ENCODE measurements around the gene SORCS2.

Gene SORCS2

DNA sequence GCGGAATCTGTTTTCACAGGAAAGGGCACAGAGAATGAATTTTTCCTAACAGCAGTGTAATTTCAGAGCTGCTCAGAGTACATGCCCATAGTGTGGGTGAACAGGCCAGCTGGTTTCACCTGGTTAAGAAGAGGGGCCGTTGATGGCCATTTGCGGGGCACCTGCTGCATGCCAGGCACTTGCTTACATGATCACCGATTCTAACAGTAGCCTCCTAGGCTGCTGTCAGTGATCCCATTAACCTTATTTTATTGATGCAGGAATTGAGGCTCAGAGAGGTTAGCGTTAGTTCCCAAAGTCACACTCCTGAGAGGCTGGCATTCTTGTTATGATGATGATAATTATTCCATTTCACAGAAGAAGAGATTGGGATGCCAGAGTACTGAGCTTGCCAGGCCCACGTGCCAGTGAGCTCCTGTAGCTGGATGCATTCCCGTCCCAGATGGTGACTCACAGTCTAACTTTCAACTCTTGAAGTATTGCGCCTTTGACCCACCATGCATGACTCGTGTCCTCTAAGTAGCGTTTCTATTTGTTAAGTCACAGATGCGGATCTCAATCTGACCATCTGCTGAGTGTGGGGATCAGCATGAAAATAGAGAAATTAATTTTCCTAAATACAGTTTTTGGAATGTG is 165.9 kb downstream of the SORCS2 start:
- Mint-ChIP-seq H3K27ac (no peak overlapping the region), H3K4me1 (ENCODE audit: low read depth) (no peaks in the 10 kb centered on the region), H3K27me3 (no peaks in the 10 kb centered on the region), H3K4me3 (no peak overlapping the region), H3K36me3 (ENCODE audit: low read depth) (no peaks in the 10 kb centered on the region), H3K9me3 (no peaks in the 10 kb centered on the region)
- DNase-seq: no peak

GRCh38 chr4:7359400-7360062 is 167.2 kb downstream of the SORCS2 start:
- H3K27ac Mint-ChIP-seq: no peak overlapping the region
- no peaks in the 10 kb centered on the region for H3K27me3 Mint-ChIP-seq
- DNase-seq: no peak
- H3K4me1 Mint-ChIP-seq (ENCODE audit: low read depth): no peaks in the 10 kb centered on the region
- H3K4me3 Mint-ChIP-seq: no peak overlapping the region
- peaks cover 2% of the 10 kb centered on the region for H3K9me3 Mint-ChIP-seq
- no peaks in the 10 kb centered on the region for H3K36me3 Mint-ChIP-seq (ENCODE audit: low read depth)

GRCh38 chr4:7360806-7361205 is 168.5 kb downstream of the SORCS2 start:
- Mint-ChIP-seq H3K36me3 (ENCODE audit: low read depth) (no peaks in the 10 kb centered on the region), H3K27me3 (no peaks in the 10 kb centered on the region), H3K4me1 (ENCODE audit: low read depth) (no peaks in the 10 kb centered on the region), H3K27ac (no peak overlapping the region), H3K4me3 (no peak overlapping the region), H3K9me3 (peaks cover 2% of the 10 kb centered on the region)
- no peak for DNase-seq

- DNase-seq: no peak
- no peaks in the 10 kb centered on the region for H3K27me3 Mint-ChIP-seq
- no peaks in the 10 kb centered on the region for H3K4me1 Mint-ChIP-seq (ENCODE audit: low read depth)
- no peaks in the 10 kb centered on the region for H3K36me3 Mint-ChIP-seq (ENCODE audit: low read depth)
- no peak overlapping the region for H3K27ac Mint-ChIP-seq
- H3K4me3 Mint-ChIP-seq: no peak overlapping the region
- H3K9me3 Mint-ChIP-seq: peaks cover 2% of the 10 kb centered on the region
These were observed 169.1 kb downstream of the SORCS2 start for GRCh38 chr4:7361280-7361895.

DNA sequence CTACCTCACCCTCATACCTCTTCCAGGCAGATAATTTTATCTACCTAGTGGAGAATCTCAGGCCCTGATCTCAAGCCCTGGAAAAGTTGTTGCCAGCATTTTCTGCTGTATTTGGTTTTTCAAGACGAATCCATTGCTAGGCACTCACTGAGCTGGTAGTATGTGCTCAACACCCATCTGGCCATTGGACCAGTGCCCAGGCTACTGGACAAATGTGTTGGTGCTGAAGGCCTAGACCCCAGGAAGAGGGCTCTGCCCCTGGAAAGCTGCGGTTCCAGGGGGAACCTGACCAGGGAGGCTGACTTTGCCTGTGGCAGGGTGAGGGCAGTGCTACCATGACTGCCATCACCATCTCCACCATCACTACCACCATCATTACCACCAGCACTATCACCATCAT is 170.0 kb downstream of the SORCS2 start:
- Mint-ChIP-seq H3K4me1 (ENCODE audit: low read depth) (no peaks in the 10 kb centered on the region), H3K9me3 (peaks cover 2% of the 10 kb centered on the region), H3K27me3 (peaks cover 4% of the 10 kb centered on the region), H3K27ac (no peak overlapping the region), H3K36me3 (ENCODE audit: low read depth) (no peaks in the 10 kb centered on the region), H3K4me3 (no peak overlapping the region)
- no peak for DNase-seq

GRCh38 chr4:7362862-7363430 is 170.6 kb downstream of the SORCS2 start:
- no peak for DNase-seq
- Mint-ChIP-seq H3K4me3 (no peak overlapping the region), H3K36me3 (ENCODE audit: low read depth) (no peaks in the 10 kb centered on the region), H3K9me3 (peaks cover 2% of the 10 kb centered on the region), H3K27ac (no peak overlapping the region), H3K4me1 (ENCODE audit: low read depth) (no peaks in the 10 kb centered on the region), H3K27me3 (peaks cover 4% of the 10 kb centered on the region)

DNA sequence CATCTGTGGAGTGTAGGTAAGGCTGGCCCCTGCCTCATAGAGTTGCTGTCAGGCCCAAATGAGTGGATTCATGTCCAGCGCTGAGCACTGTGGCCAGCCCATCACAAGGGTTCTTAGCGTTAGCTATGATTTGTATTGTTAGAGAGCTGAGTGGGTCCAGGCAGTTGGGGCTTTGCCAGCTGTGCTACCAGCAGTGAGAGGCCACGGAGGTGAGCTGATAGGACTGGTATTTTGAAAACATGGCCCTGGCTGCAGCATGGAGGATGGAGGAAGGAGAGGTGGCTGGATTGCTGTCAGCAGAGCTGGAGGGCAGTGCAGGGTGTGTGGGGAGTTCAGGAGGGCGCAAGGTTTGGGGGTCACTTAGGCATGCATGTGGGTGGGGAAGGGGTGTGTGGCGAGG is 172.6 kb downstream of the SORCS2 start:
- Mint-ChIP-seq H3K4me1 (ENCODE audit: low read depth) (no peaks in the 10 kb centered on the region), H3K27ac (no peak overlapping the region), H3K4me3 (no peak overlapping the region), H3K36me3 (ENCODE audit: low read depth) (no peaks in the 10 kb centered on the region), H3K9me3 (peaks cover 2% of the 10 kb centered on the region), H3K27me3 (peaks cover 4% of the 10 kb centered on the region)
- no peak for DNase-seq

- Mint-ChIP-seq H3K36me3 (ENCODE audit: low read depth) (no peaks in the 10 kb centered on the region), H3K9me3 (peaks cover 2% of the 10 kb centered on the region), H3K4me3 (no peak overlapping the region), H3K27me3 (peaks cover 4% of the 10 kb centered on the region), H3K27ac (no peak overlapping the region), H3K4me1 (ENCODE audit: low read depth) (no peaks in the 10 kb centered on the region)
- DNase-seq: no peak
These were observed 173.3 kb downstream of the SORCS2 start for GRCh38 chr4:7365462-7366179.

GRCh38 chr4:7366180-7366945 is 174.0 kb downstream of the SORCS2 start:
- peaks cover 4% of the 10 kb centered on the region for H3K27me3 Mint-ChIP-seq
- no peaks in the 10 kb centered on the region for H3K36me3 Mint-ChIP-seq (ENCODE audit: low read depth)
- H3K4me3 Mint-ChIP-seq: no peak overlapping the region
- no peak overlapping the region for H3K27ac Mint-ChIP-seq
- DNase-seq: no peak
- H3K9me3 Mint-ChIP-seq: peaks cover 2% of the 10 kb centered on the region
- no peaks in the 10 kb centered on the region for H3K4me1 Mint-ChIP-seq (ENCODE audit: low read depth)

DNA sequence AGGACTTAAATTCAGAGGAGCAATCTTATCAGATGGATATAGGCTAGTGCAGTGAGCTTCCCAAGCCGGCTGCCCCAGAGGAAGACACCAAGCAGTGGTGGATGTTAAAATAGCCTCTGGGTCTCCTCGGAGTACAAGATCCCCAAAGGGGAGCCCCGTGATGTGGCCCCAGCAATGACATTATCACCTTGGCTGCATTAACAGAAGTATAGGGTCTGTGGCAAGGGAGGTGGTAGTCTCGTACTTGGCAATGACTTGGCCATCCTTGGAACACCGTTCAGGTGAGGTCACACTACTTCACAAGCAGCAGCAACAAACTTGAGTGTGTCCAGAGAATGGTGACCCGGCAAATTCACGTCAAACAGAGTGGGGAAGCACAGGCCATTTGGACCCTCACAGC is 174.6 kb downstream of the SORCS2 start:
- Mint-ChIP-seq H3K9me3 (peaks cover 2% of the 10 kb centered on the region), H3K4me3 (no peak overlapping the region), H3K27ac (no peak overlapping the region), H3K27me3 (peaks cover 4% of the 10 kb centered on the region), H3K4me1 (ENCODE audit: low read depth) (no peaks in the 10 kb centered on the region), H3K36me3 (ENCODE audit: low read depth) (no peaks in the 10 kb centered on the region)
- DNase-seq: no peak

- no peaks in the 10 kb centered on the region for H3K36me3 Mint-ChIP-seq (ENCODE audit: low read depth)
- H3K9me3 Mint-ChIP-seq: peaks cover 2% of the 10 kb centered on the region
- peaks cover 4% of the 10 kb centered on the region for H3K27me3 Mint-ChIP-seq
- H3K27ac Mint-ChIP-seq: no peak overlapping the region
- DNase-seq: no peak
- H3K4me3 Mint-ChIP-seq: no peak overlapping the region
- H3K4me1 Mint-ChIP-seq (ENCODE audit: low read depth): no peaks in the 10 kb centered on the region
These were observed 175.1 kb downstream of the SORCS2 start for GRCh38 chr4:7367406-7367805.

- no peak overlapping the region for H3K4me3 Mint-ChIP-seq
- no peak for DNase-seq
- peaks cover 4% of the 10 kb centered on the region for H3K27me3 Mint-ChIP-seq
These were observed 175.5 kb downstream of the SORCS2 start for GRCh38 chr4:7367864-7368277.

DNA sequence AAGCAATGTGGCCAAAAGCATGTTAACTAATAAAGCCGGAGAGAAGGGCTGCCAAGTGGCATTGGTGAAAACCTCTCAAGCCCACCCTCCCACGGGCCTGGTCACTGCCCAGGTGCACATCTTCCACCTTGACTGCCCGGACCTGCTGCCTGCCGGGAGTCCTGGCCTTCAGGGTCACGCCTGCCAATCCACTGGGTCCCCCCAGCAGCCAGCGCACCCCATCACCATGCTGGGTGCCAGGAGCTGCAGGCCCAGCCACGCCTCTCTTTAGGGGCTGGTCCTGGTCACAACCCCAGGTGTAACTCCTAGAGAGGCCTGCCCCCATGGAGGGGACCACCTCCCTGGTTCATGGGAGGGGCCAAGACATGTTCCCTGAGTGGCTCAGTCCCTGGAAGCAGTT is 176.0 kb downstream of the SORCS2 start:
- Mint-ChIP-seq H3K9me3 (peaks cover 2% of the 10 kb centered on the region), H3K36me3 (ENCODE audit: low read depth) (no peaks in the 10 kb centered on the region), H3K27me3 (peaks cover 4% of the 10 kb centered on the region), H3K4me1 (ENCODE audit: low read depth) (no peaks in the 10 kb centered on the region), H3K27ac (no peak overlapping the region), H3K4me3 (no peak overlapping the region)
- DNase-seq: no peak

More at GRCh38 chr4:7367864-7368277, 175.5 kb downstream of the SORCS2 start:
- Mint-ChIP-seq H3K9me3 (peaks cover 2% of the 10 kb centered on the region), H3K27ac (no peak overlapping the region), H3K4me1 (ENCODE audit: low read depth) (no peaks in the 10 kb centered on the region), H3K36me3 (ENCODE audit: low read depth) (no peaks in the 10 kb centered on the region)

GRCh38 chr4:7369511-7369910 is 177.2 kb downstream of the SORCS2 start:
- no peaks in the 10 kb centered on the region for H3K9me3 Mint-ChIP-seq
- no peaks in the 10 kb centered on the region for H3K36me3 Mint-ChIP-seq (ENCODE audit: low read depth)
- peaks cover 4% of the 10 kb centered on the region for H3K27me3 Mint-ChIP-seq
- DNase-seq: no peak
- H3K4me1 Mint-ChIP-seq (ENCODE audit: low read depth): no peaks in the 10 kb centered on the region
- H3K27ac Mint-ChIP-seq: no peak overlapping the region
- H3K4me3 Mint-ChIP-seq: no peak overlapping the region
